GM12878 (cell line): ENCODE measurements around the gene LARP4. TPM values are rescaled to one million over a fixed set of nuclear protein-coding genes. Genes with fewer than 3 reads are reported as not detected.

Experiments
- ATAC-seq: fragments of 200-7000 bp; cut with Tn5 transposase; 3 replicates; pipeline ENCODE4 v1.9.1; 2020; ENCODE audit warnings: mild to moderate bottlenecking, moderate library complexity
- BruUV-seq: library from RNA; stranded (reverse); fragments of 400-500 nt; replicated peaks from 2 replicates; lab custom pipeline; 2021; lab: Mats Ljungman, UMichigan
- CTCF ChIA-PET: fragments of 300-600 bp; sonication (Branson Sonifier 250); formaldehyde crosslinking; extraction: SDS; loops from one replicate; lab custom pipeline; 2021; ENCODE audit warnings: inconsistent platforms; lab: Yijun Ruan, JAX
- POLR2A ChIA-PET: fragments of 350-600 bp; formaldehyde crosslinking; extraction: SDS; loops from one replicate; lab custom pipeline; 2021; ENCODE audit warnings: inconsistent platforms; lab: Charles Lee
- RAD21 ChIA-PET: fragments of 300-600 bp; sonication (Branson Sonifier 250); formaldehyde crosslinking; loops from one replicate; lab custom pipeline; 2023; ENCODE audit warnings: antibody characterized with exemption; ENCODE audit not compliant: unreplicated experiment; lab: Charles Lee
- SMC1A ChIA-PET: fragments of 300-600 bp; sonication (Branson Sonifier 250); formaldehyde crosslinking; loops from one replicate; lab custom pipeline; 2023; ENCODE audit not compliant: unreplicated experiment, uncharacterized antibody; lab: Charles Lee
- DNase-seq: peaks from one replicate; pipeline ENCODE4 v3.0.0-alpha.2; 2011; ENCODE audit warnings: low read depth, low spot score
- FAIRE-seq: peaks from 3 replicates; lab custom pipeline; 2011; peaks lifted over from hg19 to GRCh38; lab: Jason Lieb, UNC
- H2AFZ ChIP-seq: 2 replicates; pipeline ENCODE4 v1.6.0; 2011; ENCODE audit warnings: low read depth, low read length, control low read depth; ENCODE audit not compliant: control insufficient read depth
- H3K27ac ChIP-seq: 2 replicates; pipeline ENCODE4 v1.5.1; 2011; ENCODE audit warnings: control low read depth; ENCODE audit not compliant: control insufficient read depth, insufficient read depth
- H3K27me3 ChIP-seq, 2 experiments: replicated peaks in 1 of 2; 2 replicates each; pipeline versions ENCODE4 v1.6.0 to v1.6.1; 2011; ENCODE audit warnings: low read length in 1 of 2; ENCODE audit not compliant: control insufficient read depth in 2 of 2, insufficient read depth in 2 of 2
- H3K36me3 ChIP-seq, 2 experiments: 2 replicates each; pipeline ENCODE4 v1.5.1; 2011; ENCODE audit warnings: low read length in 1 of 2; ENCODE audit not compliant: control insufficient read depth in 2 of 2, insufficient read depth in 2 of 2
- H3K4me1 ChIP-seq: 2 replicates; pipeline ENCODE4 v1.6.1; 2011; ENCODE audit warnings: mild to moderate bottlenecking, low read length, moderate library complexity, mixed read lengths; ENCODE audit not compliant: control insufficient read depth, insufficient read depth
- H3K4me2 ChIP-seq: 2 replicates; pipeline ENCODE4 v1.6.0; 2011; ENCODE audit warnings: control low read depth; ENCODE audit not compliant: control insufficient read depth, insufficient read depth
- H3K4me3 ChIP-seq: fragments of 200-600 bp; sonication (generic); 2 replicates; pipeline ENCODE4 v1.5.1; 2016
- H3K79me2 ChIP-seq: 2 replicates; pipeline ENCODE4 v1.6.0; 2011; ENCODE audit warnings: low read length; ENCODE audit not compliant: control insufficient read depth, insufficient read depth
- H3K9ac ChIP-seq: 2 replicates; pipeline ENCODE4 v1.8.0; 2011; ENCODE audit warnings: low read length, control low read depth, mixed read lengths; ENCODE audit not compliant: control insufficient read depth, insufficient read depth
- H3K9me3 ChIP-seq: replicated peaks from 3 replicates; pipeline ENCODE4 v1.5.1; 2011; ENCODE audit warnings: mild to moderate bottlenecking, low read length; ENCODE audit not compliant: control insufficient read depth, insufficient read depth
- H4K20me1 ChIP-seq: 2 replicates; pipeline ENCODE4 v1.6.0; 2011; ENCODE audit not compliant: control insufficient read depth, insufficient read depth
- CBFB ChIP-seq: IDR thresholded peaks from 2 replicates; pipeline ENCODE4 v1.6.1; 2016; ENCODE audit warnings: antibody characterized with exemption, low read depth
- CBX5 ChIP-seq: sonication (generic); IDR thresholded peaks from 2 replicates; pipeline ENCODE4 v1.6.1; 2016; ENCODE audit warnings: low read depth, moderate library complexity, mild to moderate bottlenecking, inconsistent platforms
- CREM ChIP-seq: IDR thresholded peaks from 2 replicates; pipeline ENCODE4 v1.6.1; 2014; ENCODE audit warnings: antibody characterized with exemption, low read depth
- IKZF2 ChIP-seq, 2 experiments: fragments of 450-650 bp; IDR thresholded peaks; 2 replicates each; pipeline ENCODE4 v1.6.1; 2017; ENCODE audit warnings: mild to moderate bottlenecking in 2 of 2, moderate library complexity in 2 of 2
- MTA2 ChIP-seq: fragments of 450-650 bp; IDR thresholded peaks from 2 replicates; pipeline ENCODE4 v1.6.1; 2016; ENCODE audit warnings: low read depth, mild to moderate bottlenecking, moderate library complexity
- NFIC ChIP-seq: IDR thresholded peaks from 2 replicates; pipeline ENCODE4 v1.6.1; 2012; ENCODE audit warnings: low read depth, mild to moderate bottlenecking, inconsistent platforms, low read length, moderate library complexity
- NKRF ChIP-seq: fragments of 450-650 bp; conservative IDR thresholded peaks from 2 replicates; pipeline ENCODE4 v1.6.1; 2017; ENCODE audit warnings: mild to moderate bottlenecking, moderate library complexity
- NR2F1 ChIP-seq: fragments of 450-650 bp; conservative IDR thresholded peaks from 2 replicates; pipeline ENCODE4 v1.6.1; 2017; ENCODE audit warnings: mild to moderate bottlenecking
- POLR2A ChIP-seq: IDR thresholded peaks from 2 replicates; pipeline ENCODE4 v1.6.1; 2011; ENCODE audit warnings: low read depth, mild to moderate bottlenecking, low read length
- POU2F2 ChIP-seq: IDR thresholded peaks from 3 replicates; pipeline ENCODE4 v1.6.1; 2011; ENCODE audit warnings: low read depth, mild to moderate bottlenecking, low read length, borderline replicate concordance
- RFX5 ChIP-seq: IDR thresholded peaks from 2 replicates; pipeline ENCODE4 v1.6.1; 2011; ENCODE audit warnings: low read depth, low read length, improper control_type of control experiment
- SIN3A ChIP-seq: IDR thresholded peaks from 2 replicates; pipeline ENCODE4 v1.6.1; 2012; ENCODE audit warnings: low read depth, low read length, improper control_type of control experiment
- WGBS: methylation state at CpG from one replicate; pipeline ENCODE4 v1.1.6; 2016; ENCODE audit warnings: low lambda C conversion rate; ENCODE audit not compliant: insufficient replicate concordance, insufficient coverage; ENCODE audit errors: missing lambda C conversion rate; 5-methylcytosine and 5-hydroxymethylcytosine counted together
- in situ Hi-C: fragments of 300-500 bp; cut with MboI; formaldehyde crosslinking; loops from 9 replicates; pipeline ENCODE4 v1.14.3; 2018; ENCODE audit warnings: mixed read lengths
- intact Hi-C: fragments of 100-400 bp; cut with micrococcal nuclease; formaldehyde crosslinking; loops from one replicate; pipeline ENCODE4 v1.14.2; 2022; ENCODE audit not compliant: unreplicated experiment
- polyA plus RNA-seq, 11 experiments: library from polyadenylated mRNA; depleted of rRNA in 4 of 11; unstranded in 6 of 11; stranded (reverse) in 5 of 11; fragments of >200 nt; fragmentation: Nextera tagmentation in 4 of 11; fragmentation: Illumina TruSeq in 1 of 11; extraction: Ambion mirVana in 4 of 11; extraction: Trizol in 1 of 11; gene quantifications; 1 replicate in 1 of 11; 2 replicates in 10 of 11; pipeline versions ENCODE4 v1.2.1 to v1.2.3, GENCODE V29; 2011 to 2016; ENCODE audit warnings: inconsistent platforms in 2 of 11, missing spikeins in 2 of 11, low read depth in 1 of 11
- total RNA-seq, 4 experiments: library from RNA; depleted of rRNA in 3 of 4; stranded (reverse); fragments of >200 nt in 3 of 4; fragmentation: Illumina TruSeq in 1 of 4; extraction: Trizol in 1 of 4; gene quantifications; 2 replicates each; pipeline versions ENCODE4 v1.2.1 to v1.2.3, GENCODE V29; 2013 to 2021
- TF ChIP-seq, protein P1 (sequence below): fragments of 450-650 bp; IDR thresholded peaks from 2 replicates; pipeline ENCODE4 v1.6.1; 2017; ENCODE audit warnings: borderline replicate concordance
- TF ChIP-seq, protein P2 (sequence below): fragments of 450-650 bp; IDR thresholded peaks from 2 replicates; pipeline ENCODE4 v1.6.1; 2018; ENCODE audit warnings: borderline replicate concordance, mild to moderate bottlenecking; ENCODE audit not compliant: partially characterized antibody
- TF ChIP-seq, protein P3 (sequence below): IDR thresholded peaks from 2 replicates; pipeline ENCODE4 v1.6.1; 2011; ENCODE audit warnings: borderline replicate concordance, low read depth, mild to moderate bottlenecking, moderate library complexity, mixed read lengths, low read length; ENCODE audit not compliant: insufficient read depth; ENCODE audit errors: extremely low read length

Gene LARP4
- total and polyA plus RNA-seq, 10 of the 15 experiments (the other 5 are each of a cell fraction or from before 2014, with no cell fraction given): 24.1 to 72.6 (median 35.6) TPM

- FAIRE-seq (peak; percentile 27), DNase-seq (peak; percentile 50), ATAC-seq (peak; percentile 87)
- ChIA-PET RAD21 (interaction anchor here (0.6 to 8.6 kb wide), 20 partner anchors 9 to 483 kb away, joined by 3 to 179 read pairs (median 4); partner anchors contain the start of gene ATF1), SMC1A (interaction anchor here (0.6 to 12.5 kb wide), 22 partner anchors 10 to 482 kb away, joined by 3 to 227 read pairs (median 4); no protein-coding TSS in a partner anchor), POLR2A (interaction anchor here (0.6 to 6.4 kb wide), 11 partner anchors 9 to 292 kb away, joined by 3 to 58 read pairs (median 3); no protein-coding TSS in a partner anchor), CTCF (interaction anchor here (0.5 to 8.7 kb wide), 39 partner anchors 10 to 836 kb away, joined by 3 to 181 read pairs (median 4); no protein-coding TSS in a partner anchor)
- Histone ChIP-seq H3K4me1 (peaks cover 22% of the 10 kb centered on the region), H3K4me3 (peak within 1 kb of the TSS; percentile 96), H3K9ac (peak within 1 kb of the TSS; percentile 95), H3K36me3 (no peaks in the 10 kb centered on the region), H3K27ac (peak within 1 kb of the TSS; percentile 89), H3K4me2 (peak within 1 kb of the TSS; percentile 94), H3K9me3 (no peaks in the 10 kb centered on the region), H3K27me3 (no peaks in the 10 kb centered on the region), H3K79me2 (peaks cover 55% of the 10 kb centered on the region), H4K20me1 (no peaks in the 10 kb centered on the region), H2AFZ (peak within 1 kb of the TSS; percentile 93)
- no TSS peak for BruUV-seq
- intact Hi-C loops: loop anchor here (1.0 to 5.0 kb wide), 3 partner anchors 37 to 230 kb away; no protein-coding TSS in a partner anchor
- in situ Hi-C loops: loop anchor here (5.0 kb wide), 1 partner anchor 132 kb away; no protein-coding TSS in a partner anchor
- 2% methylated on average over 46 of the region's 77 CpGs for WGBS
- TF ChIP-seq, protein P1, sequence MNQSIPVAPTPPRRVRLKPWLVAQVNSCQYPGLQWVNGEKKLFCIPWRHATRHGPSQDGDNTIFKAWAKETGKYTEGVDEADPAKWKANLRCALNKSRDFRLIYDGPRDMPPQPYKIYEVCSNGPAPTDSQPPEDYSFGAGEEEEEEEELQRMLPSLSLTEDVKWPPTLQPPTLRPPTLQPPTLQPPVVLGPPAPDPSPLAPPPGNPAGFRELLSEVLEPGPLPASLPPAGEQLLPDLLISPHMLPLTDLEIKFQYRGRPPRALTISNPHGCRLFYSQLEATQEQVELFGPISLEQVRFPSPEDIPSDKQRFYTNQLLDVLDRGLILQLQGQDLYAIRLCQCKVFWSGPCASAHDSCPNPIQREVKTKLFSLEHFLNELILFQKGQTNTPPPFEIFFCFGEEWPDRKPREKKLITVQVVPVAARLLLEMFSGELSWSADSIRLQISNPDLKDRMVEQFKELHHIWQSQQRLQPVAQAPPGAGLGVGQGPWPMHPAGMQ: no peak
- TF ChIP-seq NFIC: no peak
- peak; percentile 86; the same call in 1 of the 2 replicates for TF ChIP-seq SIN3A
- TF ChIP-seq, protein P2, sequence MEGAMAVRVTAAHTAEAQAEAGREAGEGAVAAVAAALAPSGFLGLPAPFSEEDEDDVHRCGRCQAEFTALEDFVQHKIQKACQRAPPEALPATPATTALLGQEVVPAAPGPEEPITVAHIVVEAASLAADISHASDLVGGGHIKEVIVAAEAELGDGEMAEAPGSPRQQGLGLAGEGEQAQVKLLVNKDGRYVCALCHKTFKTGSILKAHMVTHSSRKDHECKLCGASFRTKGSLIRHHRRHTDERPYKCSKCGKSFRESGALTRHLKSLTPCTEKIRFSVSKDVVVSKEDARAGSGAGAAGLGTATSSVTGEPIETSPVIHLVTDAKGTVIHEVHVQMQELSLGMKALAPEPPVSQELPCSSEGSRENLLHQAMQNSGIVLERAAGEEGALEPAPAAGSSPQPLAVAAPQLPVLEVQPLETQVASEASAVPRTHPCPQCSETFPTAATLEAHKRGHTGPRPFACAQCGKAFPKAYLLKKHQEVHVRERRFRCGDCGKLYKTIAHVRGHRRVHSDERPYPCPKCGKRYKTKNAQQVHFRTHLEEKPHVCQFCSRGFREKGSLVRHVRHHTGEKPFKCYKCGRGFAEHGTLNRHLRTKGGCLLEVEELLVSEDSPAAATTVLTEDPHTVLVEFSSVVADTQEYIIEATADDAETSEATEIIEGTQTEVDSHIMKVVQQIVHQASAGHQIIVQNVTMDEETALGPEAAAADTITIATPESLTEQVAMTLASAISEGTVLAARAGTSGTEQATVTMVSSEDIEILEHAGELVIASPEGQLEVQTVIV: no peak
- 0 out of 2 replicates have a peak, but pooled peaks have one; percentile 65 for TF ChIP-seq CBX5
- TF ChIP-seq POU2F2: peak; percentile 42; the same call in 1 of the 3 replicates
- TF ChIP-seq, protein P3, sequence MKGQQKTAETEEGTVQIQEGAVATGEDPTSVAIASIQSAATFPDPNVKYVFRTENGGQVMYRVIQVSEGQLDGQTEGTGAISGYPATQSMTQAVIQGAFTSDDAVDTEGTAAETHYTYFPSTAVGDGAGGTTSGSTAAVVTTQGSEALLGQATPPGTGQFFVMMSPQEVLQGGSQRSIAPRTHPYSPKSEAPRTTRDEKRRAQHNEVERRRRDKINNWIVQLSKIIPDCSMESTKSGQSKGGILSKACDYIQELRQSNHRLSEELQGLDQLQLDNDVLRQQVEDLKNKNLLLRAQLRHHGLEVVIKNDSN: peak; percentile 93
- 0 out of 4 replicates have a peak, but pooled peaks of 1 of the 2 experiments have one; percentile 22 for TF ChIP-seq IKZF2 (IDR thresholded peaks at IDR 0.05)
- TF ChIP-seq CREM: peak; percentile 49; the same call in 1 of the 2 replicates
- TF ChIP-seq CBFB: 0 out of 2 replicates have a peak, but pooled peaks have one; percentile 16
- TF ChIP-seq MTA2: no peak
- TF ChIP-seq NR2F1: peak; percentile 66
- TF ChIP-seq POLR2A: peak; percentile 85
- TF ChIP-seq NKRF: peak; percentile 91
- TF ChIP-seq RFX5: no peak
Observed at GRCh38 chr12:50504798-50505674, 104.4 kb downstream of the LARP4 start, which contains the start of gene DIP2B. Gene DIP2B (plus strand): TSS chr12:50504985. CDS start chr12:50505141, 156 bp downstream.
